Activated naive CD4-positive, alpha-beta T cell treated with anti-CD3 and anti-CD28 coated beads, Interleukin-2, amount 50 U/mL, for 72 hours (primary cell): ENCODE measurements around the gene CFAP99. TPM values are rescaled to one million over a fixed set of nuclear protein-coding genes. Genes with fewer than 3 reads are reported as not detected.
"Not testable (repeated sequence)": the region's sequence is repeated elsewhere in the genome, so short reads cannot be mapped to it uniquely, and the experiment has no call there.

Source experiments
- ATAC-seq, 2 donors: fragments of 150-1000 bp; cut with Tn5 transposase; 2 replicates each; pipeline ENCODE4 v1.10.0; 2021; ENCODE audit warnings: mild to moderate bottlenecking in 2 of 2, moderate library complexity in 2 of 2
- DNase-seq, 2 donors: peaks; one replicate each; pipeline ENCODE4 v3.0.0; 2021 to 2022; ENCODE audit warnings: low spot score in 2 of 2
- H3K27ac Mint-ChIP-seq, 2 donors: one replicate each; pipeline ENCODE4 v1.8.0; 2022; ENCODE audit warnings: mild to moderate bottlenecking in 2 of 2, mixed read lengths in 2 of 2
- H3K36me3 Mint-ChIP-seq, 2 donors: one replicate each; pipeline ENCODE4 v1.8.0; 2022; ENCODE audit warnings: mixed read lengths in 2 of 2
- H3K9me3 Mint-ChIP-seq, 2 donors: one replicate each; pipeline ENCODE4 v1.8.0; 2022; ENCODE audit warnings: mixed read lengths in 2 of 2
- total RNA-seq, 2 donors: library from RNA; stranded (reverse); gene quantifications; one replicate each; pipeline ENCODE4 v1.2.3, GENCODE V29; 2022

The CFAP99 gene
- total RNA-seq, 2 donors from 2014 or later, result not detected

GRCh38 chr4:2465544-2465943 lies 46.8 kb downstream of the CFAP99 start:
- not testable (repeated sequence) for H3K27ac Mint-ChIP-seq

GRCh38 chr4:2468456-2469191 lies 49.9 kb downstream of the CFAP99 start, which contains the start of gene RNF4:
Gene RNF4, plus strand, starts transcription at chr4:2469106. Its CDS starts 21,388 bp downstream, at chr4:2490494.
- DNase-seq, result peak; percentile 92 to 95
- peaks cover 38 to 50% of the 10 kb centered on the region in 2 donors for H3K36me3 Mint-ChIP-seq
- no peaks in the 10 kb centered on the region for H3K9me3 Mint-ChIP-seq
- ATAC-seq, result peak; percentile 82 to 89
- H3K27ac Mint-ChIP-seq, result peak within 1 kb of the TSS; percentile 98 to 100

More at GRCh38 chr4:2465544-2465943, 46.8 kb downstream of the CFAP99 start:
- not testable (repeated sequence) for H3K9me3 Mint-ChIP-seq, ATAC-seq, DNase-seq
- H3K36me3 Mint-ChIP-seq, result peaks cover 21 to 27% of the 10 kb centered on the region in 2 donors

- Mint-ChIP-seq H3K27ac (peak overlapping the region; percentile 98 to 100), H3K9me3 (no peaks in the 10 kb centered on the region), H3K36me3 (peaks cover 38 to 52% of the 10 kb centered on the region in 2 donors)
- peak; percentile 62 to 66 for ATAC-seq
- DNase-seq, result peak; percentile 76 to 80
Observed at GRCh38 chr4:2469192-2469984, 50.6 kb downstream of the CFAP99 start.

- peaks cover 38 to 58% of the 10 kb centered on the region in 2 donors for H3K36me3 Mint-ChIP-seq
- no peaks in the 10 kb centered on the region for H3K9me3 Mint-ChIP-seq
- ATAC-seq, result no peak
- DNase-seq, result no peak
- H3K27ac Mint-ChIP-seq, result peak overlapping the region; percentile 98 to 100
Observed at GRCh38 chr4:2470791-2471190, 52.0 kb downstream of the CFAP99 start.

- Mint-ChIP-seq H3K27ac (peak overlapping the region in 1 of 2 donors; percentile 92), H3K9me3 (no peaks in the 10 kb centered on the region), H3K36me3 (peaks cover 38 to 66% of the 10 kb centered on the region in 2 donors)
- ATAC-seq (no peak), DNase-seq (no peak)
Observed at GRCh38 chr4:2472187-2472586, 53.4 kb downstream of the CFAP99 start.

- DNase-seq (no peak), ATAC-seq (no peak)
- Mint-ChIP-seq H3K27ac (no peak overlapping the region), H3K36me3 (peaks cover 0 to 20% of the 10 kb centered on the region in 2 donors), H3K9me3 (no peaks in the 10 kb centered on the region)
Observed at GRCh38 chr4:2478229-2478628, 59.5 kb downstream of the CFAP99 start.

- Mint-ChIP-seq H3K9me3 (no peaks in the 10 kb centered on the region), H3K36me3 (peaks cover 0 to 9% of the 10 kb centered on the region in 2 donors), H3K27ac (no peak overlapping the region)
- ATAC-seq, result no peak
- DNase-seq, result no peak
Observed at GRCh38 chr4:2480649-2481048, 61.9 kb downstream of the CFAP99 start.

- DNase-seq (no peak), ATAC-seq (peak in 1 of 2 donors; percentile 8)
- Mint-ChIP-seq H3K9me3 (no peaks in the 10 kb centered on the region), H3K36me3 (no peaks in the 10 kb centered on the region), H3K27ac (peak overlapping the region; percentile 74 to 95)
Observed at GRCh38 chr4:2482192-2482591, 63.4 kb downstream of the CFAP99 start.

- Mint-ChIP-seq H3K27ac (peak overlapping the region; percentile 74 to 95), H3K9me3 (no peaks in the 10 kb centered on the region), H3K36me3 (no peaks in the 10 kb centered on the region)
- ATAC-seq, result peak; percentile 40 to 74
- DNase-seq, result peak in 1 of 2 donors; percentile 31
Observed at GRCh38 chr4:2482693-2483092, 63.9 kb downstream of the CFAP99 start.

GRCh38 chr4:2483237-2483636 lies 64.5 kb downstream of the CFAP99 start:
- H3K27ac Mint-ChIP-seq, result peak overlapping the region in 1 of 2 donors; percentile 74
- ATAC-seq (no peak), DNase-seq (no peak)
- H3K9me3 Mint-ChIP-seq, result no peaks in the 10 kb centered on the region
- no peaks in the 10 kb centered on the region for H3K36me3 Mint-ChIP-seq

- no peak for ATAC-seq
- Mint-ChIP-seq H3K27ac (peak overlapping the region in 1 of 2 donors; percentile 72), H3K9me3 (no peaks in the 10 kb centered on the region), H3K36me3 (no peaks in the 10 kb centered on the region)
- no peak for DNase-seq
Observed at GRCh38 chr4:2484185-2484584, 65.4 kb downstream of the CFAP99 start.

GRCh38 chr4:2484993-2485392 lies 66.2 kb downstream of the CFAP99 start:
- Mint-ChIP-seq H3K27ac (peak overlapping the region; percentile 72 to 79), H3K36me3 (peaks cover 4 to 6% of the 10 kb centered on the region in 2 donors), H3K9me3 (no peaks in the 10 kb centered on the region)
- peak in 1 of 2 donors; percentile 45 for DNase-seq
- ATAC-seq, result peak; percentile 61 to 75

- no peak for ATAC-seq
- peak overlapping the region in 1 of 2 donors; percentile 72 for H3K27ac Mint-ChIP-seq
Observed at GRCh38 chr4:2485956-2486355, 67.2 kb downstream of the CFAP99 start.

GRCh38 chr4:2486981-2487380 lies 68.2 kb downstream of the CFAP99 start:
- Mint-ChIP-seq H3K36me3 (peaks cover 11 to 17% of the 10 kb centered on the region in 2 donors), H3K9me3 (no peaks in the 10 kb centered on the region), H3K27ac (peak overlapping the region; percentile 29 to 72)
- DNase-seq (no peak), ATAC-seq (no peak)

More at GRCh38 chr4:2485956-2486355, 67.2 kb downstream of the CFAP99 start:
- Mint-ChIP-seq H3K36me3 (peaks cover 11 to 14% of the 10 kb centered on the region in 2 donors), H3K9me3 (no peaks in the 10 kb centered on the region)
- no peak for DNase-seq

GRCh38 chr4:2487632-2488031 lies 68.9 kb downstream of the CFAP99 start:
- Mint-ChIP-seq H3K9me3 (no peaks in the 10 kb centered on the region), H3K36me3 (peaks cover 11 to 20% of the 10 kb centered on the region in 2 donors), H3K27ac (peak overlapping the region; percentile 29 to 50)
- DNase-seq (no peak), ATAC-seq (peak; percentile 12 to 82)

- no peak for DNase-seq
- no peak for ATAC-seq
- H3K27ac Mint-ChIP-seq, result peak overlapping the region; percentile 21 to 90
- H3K9me3 Mint-ChIP-seq, result no peaks in the 10 kb centered on the region
- H3K36me3 Mint-ChIP-seq, result peaks cover 11 to 27% of the 10 kb centered on the region in 2 donors
Observed at GRCh38 chr4:2489081-2489805, 70.5 kb downstream of the CFAP99 start.
